Mesothelial cell of epicardium (in vitro differentiated cells): ENCODE results near the gene DMGDH. TPM values are rescaled to one million over a fixed set of nuclear protein-coding genes. Genes with fewer than 3 reads are reported as not detected.

Experiments
- DNase-seq, 2 experiments: peaks; one replicate each; pipeline ENCODE4 v3.0.0; 2021; ENCODE audit warnings: low spot score in 2 of 2; ENCODE audit not compliant: unreplicated experiment in 2 of 2
- H3K27ac Mint-ChIP-seq: 2 replicates; pipeline ENCODE4 v1.8.0; 2021; ENCODE audit warnings: mixed read lengths
- H3K27me3 Mint-ChIP-seq: 2 replicates; pipeline ENCODE4 v1.8.0; 2021; ENCODE audit warnings: low read depth, mixed read lengths
- H3K36me3 Mint-ChIP-seq: 2 replicates; pipeline ENCODE4 v1.8.0; 2021; ENCODE audit warnings: mixed read lengths
- H3K4me1 Mint-ChIP-seq: 2 replicates; pipeline ENCODE4 v1.8.0; 2021; ENCODE audit warnings: mixed read lengths
- H3K4me3 Mint-ChIP-seq: 2 replicates; pipeline ENCODE4 v1.8.0; 2021; ENCODE audit warnings: mild to moderate bottlenecking, moderate library complexity, mixed read lengths
- H3K9me3 Mint-ChIP-seq: 2 replicates; pipeline ENCODE4 v1.8.0; 2021; ENCODE audit warnings: mixed read lengths
- CTCF ChIP-seq: fragments of 200-600 bp; sonication (generic); IDR thresholded peaks from one replicate; pipeline ENCODE4 v1.5.0; 2021; ENCODE audit warnings: antibody characterized with exemption; ENCODE audit not compliant: unreplicated experiment
- total RNA-seq: library from RNA; stranded (reverse); gene quantifications from 3 replicates; pipeline ENCODE4 v1.2.1, GENCODE V29; 2021

The DMGDH gene
- total RNA-seq, 1 donor from 2014 or later = 1.2 TPM

GRCh38 chr5:78959767-78960166 is 109.7 kb downstream of the DMGDH start:
- Mint-ChIP-seq H3K27me3 (no peaks in the 10 kb centered on the region), H3K4me1 (peaks cover 2% of the 10 kb centered on the region), H3K27ac (no peak overlapping the region), H3K9me3 (no peaks in the 10 kb centered on the region), H3K36me3 (peaks cover 7% of the 10 kb centered on the region), H3K4me3 (no peak overlapping the region)
- no peak for TF ChIP-seq CTCF
- DNase-seq = no peak

DNA sequence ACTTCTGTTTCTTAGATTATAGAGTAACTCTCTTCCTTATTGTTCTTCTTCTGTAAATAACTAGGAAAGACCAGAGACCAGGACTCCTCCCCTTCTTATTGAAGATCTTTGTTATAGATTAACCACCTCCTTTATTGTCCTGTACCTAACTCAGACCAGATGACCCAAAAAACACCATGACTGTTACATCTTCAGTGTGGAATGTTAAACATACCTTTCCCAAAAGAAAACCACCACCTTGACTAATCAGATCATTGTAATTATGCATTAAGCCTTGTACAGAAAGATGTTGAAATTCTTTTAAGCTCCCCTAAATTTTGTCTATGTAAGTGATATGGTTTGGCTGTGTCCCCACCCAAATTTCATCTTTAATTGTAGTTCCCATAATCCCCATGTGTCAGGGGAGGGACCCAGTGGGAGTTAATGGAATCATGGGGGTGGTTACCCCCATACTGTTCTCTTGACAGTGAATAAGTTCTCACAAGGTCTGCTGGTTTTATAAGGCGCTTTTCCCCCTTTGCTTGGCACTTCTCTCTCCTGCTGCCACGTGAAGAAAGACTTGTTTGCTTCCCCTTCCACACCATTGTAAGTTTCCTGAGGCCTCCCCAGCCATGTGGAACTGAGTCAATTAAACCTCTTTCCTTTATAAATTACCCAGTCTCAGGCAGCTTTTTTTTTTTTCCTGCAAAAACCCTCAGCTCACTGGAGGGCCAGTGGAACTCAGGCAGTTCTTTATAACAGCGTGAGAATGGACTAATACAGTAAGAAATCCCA is 110.6 kb downstream of the DMGDH start:
- no peaks in the 10 kb centered on the region for H3K9me3 Mint-ChIP-seq
- DNase-seq = no peak
- H3K27me3 Mint-ChIP-seq = no peaks in the 10 kb centered on the region
- peaks cover 2% of the 10 kb centered on the region for H3K4me1 Mint-ChIP-seq
- H3K36me3 Mint-ChIP-seq = peaks cover 7% of the 10 kb centered on the region
- no peak overlapping the region for H3K4me3 Mint-ChIP-seq
- H3K27ac Mint-ChIP-seq = no peak overlapping the region
- no peak for TF ChIP-seq CTCF

- H3K27me3 Mint-ChIP-seq = no peaks in the 10 kb centered on the region
- no peak for DNase-seq
- peaks cover 4% of the 10 kb centered on the region for H3K36me3 Mint-ChIP-seq
- TF ChIP-seq CTCF = no peak
- H3K27ac Mint-ChIP-seq = no peak overlapping the region
- peaks cover 5% of the 10 kb centered on the region for H3K4me1 Mint-ChIP-seq
- H3K4me3 Mint-ChIP-seq = no peak overlapping the region
- H3K9me3 Mint-ChIP-seq = no peaks in the 10 kb centered on the region
These were observed 112.6 kb downstream of the DMGDH start for GRCh38 chr5:78956901-78957300.

DNA sequence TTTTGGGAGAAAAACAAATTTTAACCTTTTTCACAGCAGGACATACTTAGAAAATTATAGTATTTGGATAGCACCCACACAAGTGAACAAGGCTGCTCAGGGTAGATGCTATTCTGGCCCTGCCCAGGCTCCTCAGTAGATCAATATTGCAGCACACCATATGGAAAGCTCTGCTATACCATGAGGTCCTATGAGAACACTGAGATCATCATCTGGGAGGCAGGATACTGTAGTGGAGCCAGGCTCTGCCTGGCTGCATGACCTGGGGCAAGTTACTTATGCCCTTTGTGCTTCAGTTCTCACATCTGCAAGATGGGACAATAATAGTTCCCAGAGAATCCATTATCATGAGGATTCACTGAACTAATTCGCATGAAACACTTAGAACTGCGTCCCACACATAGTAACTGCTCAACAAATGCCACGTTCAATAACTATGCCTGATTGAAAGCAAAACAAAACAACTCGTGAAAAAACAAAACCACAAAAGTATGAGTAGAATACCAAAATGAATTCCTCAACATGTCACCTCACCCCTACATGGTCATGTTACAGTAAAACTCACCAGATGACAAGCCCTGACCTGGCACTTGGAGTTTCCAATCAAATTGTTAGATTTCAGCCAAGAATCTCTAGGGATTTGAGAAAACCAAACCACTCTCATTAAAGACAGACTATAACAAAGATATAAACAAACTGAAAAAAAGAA is 116.2 kb downstream of the DMGDH start:
- DNase-seq = no peak
- no peak overlapping the region for H3K27ac Mint-ChIP-seq
- TF ChIP-seq CTCF = no peak
- H3K4me1 Mint-ChIP-seq = peaks cover 10% of the 10 kb centered on the region
- no peaks in the 10 kb centered on the region for H3K27me3 Mint-ChIP-seq
- H3K4me3 Mint-ChIP-seq = no peak overlapping the region
- H3K36me3 Mint-ChIP-seq = peaks cover 4% of the 10 kb centered on the region
- no peaks in the 10 kb centered on the region for H3K9me3 Mint-ChIP-seq

Other genes starting within 250 kb of the DMGDH start
- 21.4 to 23.4 TPM (median 22.5 TPM) in 3 replicates for gene ARSB, start 84.4 kb downstream of the DMGDH start, total RNA-seq
- gene BHMT2, start 93 bp upstream of the DMGDH start, total RNA-seq = not detected in 3 replicates
- gene BHMT, start 42.1 kb upstream of the DMGDH start, total RNA-seq = not detected in 3 replicates
- gene JMY, start 166.5 kb upstream of the DMGDH start, total RNA-seq = 15.7 to 16.7 TPM (median 16.1 TPM) in 3 replicates